Transverse colon (tissue), 4 donors: Measurements from ENCODE around the gene VWA8. TPM values are rescaled to one million over a fixed set of nuclear protein-coding genes. Genes with fewer than 3 reads are reported as not detected.

Experiments used
- DNase-seq: peaks from one replicate; pipeline ENCODE4 v3.0.0-alpha.2; 2019
- H3K27ac ChIP-seq, 4 donors: fragments of 200-600 bp; sonication (generic); 2 replicates each; pipeline ENCODE4 v1.5.1; 2016 to 2018; ENCODE audit warnings: inconsistent platforms in 4 of 4
- H3K27me3 ChIP-seq: fragments of 200-600 bp; sonication (generic); 2 replicates; pipeline ENCODE4 v1.5.1; 2017; ENCODE audit warnings: inconsistent platforms
- H3K36me3 ChIP-seq, 4 donors: fragments of 200-600 bp; sonication (generic); 2 replicates each; pipeline ENCODE4 v1.5.1; 2017 to 2019; ENCODE audit warnings: inconsistent platforms in 4 of 4
- H3K4me1 ChIP-seq, 4 donors: fragments of 200-600 bp; sonication (generic); 2 replicates each; pipeline ENCODE4 v1.5.1; 2017 to 2020; ENCODE audit warnings: inconsistent platforms in 4 of 4
- H3K4me3 ChIP-seq, 4 donors: fragments of 200-600 bp; sonication (generic); 1 replicate in 1 of 4; 2 replicates in 3 of 4; pipeline versions ENCODE4 v1.5.1 to v1.6.1; 2017 to 2019; ENCODE audit warnings: inconsistent platforms in 4 of 4
- H3K9me3 ChIP-seq, 2 donors: fragments of 200-600 bp; sonication (generic); 2 replicates each; pipeline ENCODE4 v1.5.1; 2017 to 2019; ENCODE audit warnings: inconsistent platforms in 2 of 2
- CTCF ChIP-seq, 5 experiments: fragments of 200-600 bp in 3 of 5; fragments of 450-650 bp in 2 of 5; sonication (generic) in 3 of 5; IDR thresholded peaks; 1 replicate in 2 of 5; 2 replicates in 3 of 5; pipeline ENCODE4 v1.5.1; 2016 to 2017; ENCODE audit warnings: antibody characterized with exemption in 5 of 5, inconsistent platforms in 3 of 5, mild to moderate bottlenecking in 2 of 5, moderate library complexity in 1 of 5
- EP300 ChIP-seq: sonication (generic); formaldehyde crosslinking; IDR thresholded peaks from one replicate; pipeline ENCODE4 v1.6.1; 2017; ENCODE audit warnings: antibody characterized with exemption, low read depth
- POLR2A ChIP-seq: fragments of 450-650 bp; IDR thresholded peaks from one replicate; pipeline ENCODE4 v1.6.1; 2016; ENCODE audit warnings: antibody characterized with exemption, mild to moderate bottlenecking, moderate library complexity
- POLR2AphosphoS5 ChIP-seq, 3 donors: sonication (generic); formaldehyde crosslinking; IDR thresholded peaks; one replicate each; pipeline ENCODE4 v1.6.1; 2016; ENCODE audit warnings: antibody characterized with exemption in 3 of 3
- WGBS, 2 donors: methylation state at CpG; one replicate each; pipeline ENCODE4 v1.1.5; 2018; ENCODE audit warnings: low coverage in 1 of 2; 5-methylcytosine and 5-hydroxymethylcytosine counted together
- in situ Hi-C, 4 donors: fragments of 200-750 bp; cut with MboI; loops; one replicate each; pipeline versions ENCODE4 v1.15.0 to v1.15.1; 2017; ENCODE audit warnings: low sequenced_read_pairs in 3 of 4, low pct_ligation_motif_present in 1 of 4, low pct_unique_long_range_greater_than_20kb in 1 of 4
- intact Hi-C: fragments of 100-400 bp; cut with DNase I; formaldehyde crosslinking; loops from one replicate; pipeline ENCODE4 v1.15.1; 2023; ENCODE audit warnings: low total_unique reads
- total RNA-seq, 4 donors: library from RNA; depleted of rRNA; stranded (reverse); fragments of >200 nt; gene quantifications; one replicate each; pipeline ENCODE4 v1.1.0, GENCODE V29; 2016

VWA8 gene
- total RNA-seq, 4 donors from 2014 or later: 12.7 to 65.1 (median 35.0) TPM

- no peak for DNase-seq
- no peaks in the 10 kb centered on the region for H3K4me1 ChIP-seq
- no peak overlapping the region for H3K27ac ChIP-seq
- 67 to 79% methylated on average over 1 of the region's 1 CpG for WGBS, 2 donors
- TF ChIP-seq POLR2AphosphoS5 (IDR thresholded peaks at IDR 0.05): no peak
- no peak for TF ChIP-seq EP300
- no peak for TF ChIP-seq CTCF (IDR thresholded peaks at IDR 0.05)
- TF ChIP-seq POLR2A: no peak
- H3K9me3 ChIP-seq: no peaks in the 10 kb centered on the region
- intact Hi-C loops (no loop called here), in situ Hi-C loops (no loop called here)
- peaks cover 0 to 12% (median 0%) of the 10 kb centered on the region in 4 donors for H3K36me3 ChIP-seq
- no peaks in the 10 kb centered on the region for H3K27me3 ChIP-seq
- H3K4me3 ChIP-seq: no peak overlapping the region
Observed at GRCh38 chr13:41820581-41821237, 140.2 kb downstream of the VWA8 start.

- no peak for DNase-seq
- Histone ChIP-seq H3K4me1 (peaks cover 0 to 8% (median 0%) of the 10 kb centered on the region in 4 donors), H3K4me3 (no peak overlapping the region), H3K27ac (no peak overlapping the region), H3K27me3 (no peaks in the 10 kb centered on the region), H3K36me3 (peaks cover 0 to 19% (median 0%) of the 10 kb centered on the region in 4 donors), H3K9me3 (no peaks in the 10 kb centered on the region)
- intact Hi-C loops (no loop called here), in situ Hi-C loops (no loop called here)
- WGBS, 2 donors: 97 to 100% methylated on average over 3 of the region's 3 CpGs
- TF ChIP-seq POLR2AphosphoS5 (IDR thresholded peaks at IDR 0.05) (no peak), EP300 (no peak), POLR2A (no peak), CTCF (IDR thresholded peaks at IDR 0.05) (no peak)
Observed at GRCh38 chr13:41816057-41816456, 144.9 kb downstream of the VWA8 start.

- in situ Hi-C loops: no loop called here
- no peaks in the 10 kb centered on the region for H3K9me3 ChIP-seq
- intact Hi-C loops: no loop called here
- DNase-seq: no peak
- H3K36me3 ChIP-seq: peaks cover 0 to 15% (median 4%) of the 10 kb centered on the region in 4 donors
- peaks cover 0 to 8% (median 0%) of the 10 kb centered on the region in 4 donors for H3K4me1 ChIP-seq
- no peaks in the 10 kb centered on the region for H3K27me3 ChIP-seq
- no peak for TF ChIP-seq POLR2A
- no peak overlapping the region for H3K27ac ChIP-seq
- H3K4me3 ChIP-seq: no peak overlapping the region
Observed at GRCh38 chr13:41813426-41813825, 147.5 kb downstream of the VWA8 start.

DNA sequence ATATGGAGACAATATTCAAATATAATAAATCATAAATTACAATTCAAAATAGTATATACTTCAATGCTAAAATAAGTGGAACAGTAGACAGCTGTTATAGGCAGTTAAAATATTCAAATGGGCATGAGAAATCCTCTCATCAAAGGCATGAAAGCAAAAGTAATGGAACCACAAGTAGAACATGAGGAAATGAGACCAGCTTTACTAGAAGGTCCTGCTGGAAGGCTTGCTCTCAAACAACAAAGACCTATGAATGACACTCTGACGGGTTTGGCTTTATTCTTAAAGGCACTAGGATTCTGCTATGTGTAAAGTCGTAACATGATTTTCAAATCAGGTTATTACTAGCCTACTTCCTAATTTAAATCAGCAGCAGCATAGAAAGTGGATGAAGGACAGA is 148.1 kb downstream of the VWA8 start:
- 89 to 91% methylated on average over 2 of the region's 2 CpGs for WGBS, 2 donors
- peaks cover 0 to 8% (median 0%) of the 10 kb centered on the region in 4 donors for H3K4me1 ChIP-seq

DNA sequence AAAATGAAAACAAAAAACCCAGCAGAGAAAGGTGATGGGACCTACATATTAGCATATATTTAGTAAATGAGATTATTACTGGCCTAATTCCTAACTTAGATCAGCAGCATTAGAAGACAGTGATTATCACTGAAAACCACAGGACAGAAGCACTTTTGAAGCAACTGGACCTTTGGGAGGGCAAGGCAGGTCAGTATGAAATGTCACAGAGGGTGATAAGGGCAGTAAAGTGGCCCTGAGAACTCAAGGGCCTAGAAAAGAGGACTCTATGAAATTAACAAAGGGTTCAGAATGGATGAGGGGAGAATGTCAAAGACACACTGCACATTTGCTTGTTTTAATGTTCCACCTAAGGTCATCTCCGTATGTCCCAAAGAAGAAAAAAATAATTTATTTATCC is 148.7 kb downstream of the VWA8 start:
- H3K4me1 ChIP-seq: peaks cover 0 to 8% (median 0%) of the 10 kb centered on the region in 4 donors
- in situ Hi-C loops (no loop called here), intact Hi-C loops (no loop called here)
- no peaks in the 10 kb centered on the region for H3K27me3 ChIP-seq
- TF ChIP-seq POLR2AphosphoS5 (IDR thresholded peaks at IDR 0.05) (no peak), EP300 (no peak), POLR2A (no peak), CTCF (IDR thresholded peaks at IDR 0.05) (no peak)
- H3K36me3 ChIP-seq: peaks cover 0 to 15% (median 4%) of the 10 kb centered on the region in 4 donors
- H3K4me3 ChIP-seq: no peak overlapping the region
- 100% methylated on average over 1 of the region's 1 CpG for WGBS, 2 donors
- H3K27ac ChIP-seq: no peak overlapping the region
- DNase-seq: no peak
- H3K9me3 ChIP-seq: no peaks in the 10 kb centered on the region

More for the DNA sequence above, 148.1 kb downstream of the VWA8 start:
- H3K36me3 ChIP-seq: peaks cover 0 to 15% (median 4%) of the 10 kb centered on the region in 4 donors
- no peak for DNase-seq
- no peak overlapping the region for H3K27ac ChIP-seq
- in situ Hi-C loops (no loop called here), intact Hi-C loops (no loop called here)
- no peaks in the 10 kb centered on the region for H3K27me3 ChIP-seq
- TF ChIP-seq EP300: no peak
- no peak for TF ChIP-seq POLR2A
- no peak for TF ChIP-seq POLR2AphosphoS5 (IDR thresholded peaks at IDR 0.05)
- H3K4me3 ChIP-seq: no peak overlapping the region
- no peaks in the 10 kb centered on the region for H3K9me3 ChIP-seq
